BLaER1 (cell line): ENCODE data around the gene UQCR10.

Source experiments
- H3K27ac ChIP-seq: shearing (Covaris generic); formaldehyde crosslinking; 2 replicates; pipeline ENCODE4 v1.8.1; 2022
- H3K27me3 ChIP-seq: shearing (Covaris generic); formaldehyde crosslinking; 2 replicates; pipeline ENCODE4 v1.8.1; 2022
- H3K36me3 ChIP-seq: shearing (Covaris generic); formaldehyde crosslinking; 2 replicates; pipeline ENCODE4 v1.8.1; 2022
- H3K4me1 ChIP-seq: shearing (Covaris generic); formaldehyde crosslinking; 2 replicates; pipeline ENCODE4 v1.8.1; 2022
- H3K4me2 ChIP-seq: shearing (Covaris generic); formaldehyde crosslinking; 2 replicates; pipeline ENCODE4 v1.8.1; 2022
- H3K4me3 ChIP-seq: shearing (Covaris generic); formaldehyde crosslinking; 2 replicates; pipeline ENCODE4 v1.8.1; 2022
- H3K9ac ChIP-seq: shearing (Covaris generic); formaldehyde crosslinking; 2 replicates; pipeline ENCODE4 v1.8.1; 2022
- H3K9me3 ChIP-seq: shearing (Covaris generic); formaldehyde crosslinking; 2 replicates; pipeline ENCODE4 v1.8.1; 2022
- H4K20me1 ChIP-seq: shearing (Covaris generic); formaldehyde crosslinking; 2 replicates; pipeline ENCODE4 v1.8.1; 2022
- Cebpa-rat ChIP-seq: shearing (Covaris generic); IDR thresholded peaks from 2 replicates; pipeline ENCODE4 v1.8.1; 2022

The UQCR10 gene

DNA sequence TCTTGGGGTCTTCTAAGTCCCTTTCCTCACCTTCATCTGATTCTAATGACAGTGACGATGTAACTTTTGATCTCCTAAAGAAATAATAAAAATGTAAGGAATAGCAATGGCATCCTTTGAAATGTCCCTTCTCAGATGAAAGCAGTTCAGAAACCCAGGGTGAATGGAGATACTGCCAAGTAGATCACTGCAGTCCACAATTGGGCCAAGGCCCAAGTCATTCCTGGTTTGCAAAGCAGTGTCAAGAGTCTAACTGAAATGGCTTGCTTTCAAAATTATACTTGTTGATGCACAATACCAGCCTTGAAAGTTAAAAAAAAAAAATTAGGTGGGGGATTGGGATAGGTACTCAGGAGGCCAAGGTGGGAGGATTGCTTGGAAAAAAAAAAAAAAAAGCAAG lies 50.6 kb downstream of the UQCR10 start:
- Histone ChIP-seq H3K27me3 (no peaks in the 10 kb centered on the region), H3K36me3 (peaks cover 99% of the 10 kb centered on the region), H3K9ac (no peak overlapping the region), H3K4me2 (no peak overlapping the region), H3K9me3 (no peaks in the 10 kb centered on the region), H3K27ac (no peak overlapping the region), H4K20me1 (no peaks in the 10 kb centered on the region), H3K4me1 (no peaks in the 10 kb centered on the region), H3K4me3 (no peak overlapping the region)
- no peak for TF ChIP-seq Cebpa-rat

GRCh38 chr22:29819501-29819900 lies 52.3 kb downstream of the UQCR10 start:
- H3K4me2 ChIP-seq = no peak overlapping the region
- H3K36me3 ChIP-seq = peaks cover 99% of the 10 kb centered on the region
- H3K4me1 ChIP-seq = no peaks in the 10 kb centered on the region
- TF ChIP-seq Cebpa-rat = no peak
- no peak overlapping the region for H3K9ac ChIP-seq
- H3K4me3 ChIP-seq = no peak overlapping the region
- no peaks in the 10 kb centered on the region for H4K20me1 ChIP-seq
- H3K27ac ChIP-seq = no peak overlapping the region
- no peaks in the 10 kb centered on the region for H3K9me3 ChIP-seq
- H3K27me3 ChIP-seq = no peaks in the 10 kb centered on the region
